SK-N-MC (cell line): ENCODE data around the gene YEATS2.

Experiments
- EZH2 ChIP-seq: fragments of 200-600 bp; sonication (generic); IDR thresholded peaks from one replicate; pipeline ENCODE4 v1.6.1; 2017; ENCODE audit warnings: antibody characterized with exemption
- POLR2AphosphoS5 ChIP-seq: IDR thresholded peaks from 2 replicates; pipeline ENCODE4 v1.6.1; 2012; ENCODE audit warnings: mild to moderate bottlenecking, low read depth, low read length, borderline replicate concordance

DNA sequence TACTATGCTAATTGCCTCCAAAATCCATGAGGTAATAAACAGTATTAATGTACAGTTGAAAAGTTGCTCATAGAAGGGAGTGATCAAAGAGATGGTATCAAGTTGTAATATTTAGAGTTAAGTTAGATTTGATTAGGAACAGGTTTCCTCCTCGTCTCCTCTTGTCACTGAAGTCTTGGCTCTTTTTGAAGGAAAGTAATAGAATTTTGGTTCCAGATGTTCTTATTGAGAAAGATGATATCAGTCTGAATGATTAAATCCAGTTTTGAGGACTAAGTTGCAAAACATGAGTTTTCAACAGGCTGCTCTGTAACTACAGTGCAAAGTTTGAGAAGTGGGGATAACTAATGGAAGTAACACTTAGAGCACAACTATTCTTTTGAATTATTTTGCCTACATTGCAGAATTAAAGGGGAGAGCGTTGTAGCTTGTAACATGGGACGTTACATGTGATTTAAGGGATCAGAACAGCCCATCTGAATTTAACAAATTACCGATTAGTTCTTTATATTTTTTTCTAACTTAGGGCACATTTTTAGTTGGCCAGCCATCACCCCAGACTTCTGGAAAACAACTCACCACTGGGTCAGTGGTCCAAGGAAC is 79.5 kb downstream of the YEATS2 start:
- TF ChIP-seq EZH2 = no peak
- no peak for TF ChIP-seq POLR2AphosphoS5
